ENCODE data around the gene OTOF.

OTOF gene

DNA sequence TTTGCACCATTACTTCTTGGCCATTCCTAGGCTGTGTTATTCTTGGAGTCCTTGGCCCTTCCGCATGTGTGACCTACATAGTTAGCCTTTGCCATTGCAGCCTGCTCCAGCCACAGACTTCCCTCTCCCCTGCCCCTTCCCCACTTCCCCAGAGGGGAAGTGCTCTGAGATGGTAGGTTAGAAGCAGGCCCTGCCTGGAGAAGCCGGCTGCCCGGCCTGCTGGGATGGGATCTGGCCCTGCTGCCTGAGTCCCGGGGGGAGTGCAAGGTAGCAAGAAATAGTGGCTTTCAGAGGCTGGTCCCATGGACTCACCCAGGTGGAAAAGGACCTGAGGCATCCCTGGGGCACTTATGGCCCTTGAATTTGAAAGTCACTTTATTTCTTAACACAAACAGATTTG lies 28.4 kb upstream of the OTOF start:
- intact Hi-C loops (cut with DNase I): loop anchor here (10.0 kb wide), 1 partner anchor 69 kb away; no protein-coding TSS in a partner anchor
- DNase-seq: no peak

DNA sequence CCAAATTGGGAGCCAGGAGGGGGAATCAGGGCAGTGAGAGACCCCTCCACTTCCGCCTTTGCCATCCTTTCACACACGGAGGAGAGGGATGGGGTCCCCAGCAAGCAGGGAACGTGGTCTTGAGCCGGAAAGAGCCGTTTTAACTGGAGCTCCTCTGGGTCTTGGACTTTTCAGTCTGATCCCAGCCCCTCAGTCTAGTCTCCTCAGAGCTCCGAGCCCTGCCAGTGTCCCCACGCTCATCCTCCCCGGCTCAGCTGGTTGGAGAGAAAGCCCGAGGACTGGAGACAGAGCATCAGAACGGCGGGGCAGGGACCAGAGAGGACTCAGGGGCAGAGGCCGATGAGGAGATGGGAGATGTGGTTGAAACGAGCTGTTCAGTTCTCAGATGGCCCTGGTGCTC lies 26.1 kb upstream of the OTOF start:
- intact Hi-C loops (cut with DNase I): loop anchor here (10.0 kb wide), 1 partner anchor 71 kb away; no protein-coding TSS in a partner anchor
- DNase-seq: no peak

DNA sequence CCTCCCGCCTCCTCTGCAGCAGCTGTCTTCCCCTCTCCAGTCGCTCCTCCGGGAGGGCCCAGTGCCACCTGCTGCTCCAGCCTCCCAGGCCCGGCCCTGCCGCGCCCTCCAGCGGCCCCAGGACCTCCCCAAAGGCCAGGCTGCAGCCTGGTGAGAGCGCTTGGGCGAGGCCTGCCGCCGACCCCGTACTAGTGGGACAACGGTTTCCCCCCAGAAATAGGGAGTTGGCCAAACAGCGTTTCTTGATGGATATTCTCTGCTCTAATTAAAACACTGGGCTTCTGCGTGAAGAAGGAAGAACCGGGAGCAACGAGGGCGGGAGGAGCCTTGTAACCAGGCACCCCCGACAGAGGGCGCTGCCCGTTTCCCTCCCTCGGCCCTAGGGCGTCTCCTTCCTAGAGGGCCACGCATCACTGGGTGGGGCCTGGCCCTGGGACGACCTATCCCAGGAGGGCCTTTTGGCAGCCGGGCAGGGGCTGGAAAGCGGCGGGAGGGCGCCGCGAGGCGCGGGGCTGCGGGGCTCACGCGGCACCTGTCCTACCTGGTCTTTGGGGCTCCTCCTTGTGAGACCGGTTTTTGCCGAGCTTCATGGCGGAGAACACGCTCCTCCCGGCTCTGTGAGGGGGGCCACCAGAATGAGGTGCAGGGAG lies 25.4 kb upstream of the OTOF start:
- DNase-seq: peak; percentile 25 to 85 (median 63)
- intact Hi-C loops (cut with DNase I): loop anchor here (10.0 kb wide), 1 partner anchor 71 kb away; no protein-coding TSS in a partner anchor

DNA sequence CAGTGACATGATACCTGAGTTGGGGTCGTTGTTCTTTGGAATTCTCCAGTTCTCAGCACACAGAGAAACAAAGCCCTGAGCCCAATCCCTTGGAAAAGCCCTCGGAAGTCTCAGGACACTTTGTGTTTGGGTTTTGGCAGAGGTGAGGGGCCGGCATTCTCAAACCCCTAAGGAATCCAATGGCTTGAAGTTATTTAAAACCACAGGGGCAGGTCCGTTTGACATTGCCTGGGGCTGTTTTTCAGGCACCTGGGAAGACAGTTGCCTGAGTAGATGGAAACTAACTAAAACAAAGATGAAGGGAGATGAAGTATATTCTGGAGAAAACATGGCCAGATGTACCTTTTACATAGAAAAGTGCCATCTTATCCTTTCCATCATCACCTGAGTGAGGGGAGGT lies 22.5 kb upstream of the OTOF start:
- intact Hi-C loops (cut with DNase I): loop anchor here (10.0 kb wide), 1 partner anchor 74 kb away; no protein-coding TSS in a partner anchor
- no peak for DNase-seq

DNA sequence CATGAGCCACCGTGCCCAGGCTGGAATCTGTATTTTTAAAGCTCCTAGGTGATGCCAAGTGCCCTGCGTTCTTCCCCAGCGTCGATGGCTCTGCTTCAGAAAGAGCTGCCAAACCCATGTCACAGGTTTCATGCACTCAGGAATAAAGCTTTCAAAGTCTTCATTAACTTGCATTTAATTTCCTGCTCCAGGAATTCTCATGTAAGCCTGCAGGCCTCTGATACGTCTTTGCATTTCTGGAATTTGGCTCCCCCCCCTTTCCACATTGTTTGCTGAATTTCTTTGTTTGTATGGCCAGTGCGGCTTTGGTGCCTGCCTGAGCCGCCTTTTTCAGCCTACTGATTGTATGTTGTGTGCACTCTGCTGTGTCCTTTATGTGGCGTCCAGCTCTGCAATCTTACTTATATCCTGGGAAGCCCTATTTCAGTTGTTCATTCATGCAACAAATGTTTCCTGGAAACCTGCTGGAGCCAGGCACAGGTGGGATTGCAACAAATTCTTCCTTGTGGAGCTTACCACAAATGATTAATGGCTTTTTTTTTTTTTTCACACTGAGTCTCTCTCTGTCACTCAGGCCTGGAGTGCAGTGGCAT lies 17.9 kb upstream of the OTOF start:
- intact Hi-C loops (cut with DNase I): no loop called here
- DNase-seq: no peak

DNA sequence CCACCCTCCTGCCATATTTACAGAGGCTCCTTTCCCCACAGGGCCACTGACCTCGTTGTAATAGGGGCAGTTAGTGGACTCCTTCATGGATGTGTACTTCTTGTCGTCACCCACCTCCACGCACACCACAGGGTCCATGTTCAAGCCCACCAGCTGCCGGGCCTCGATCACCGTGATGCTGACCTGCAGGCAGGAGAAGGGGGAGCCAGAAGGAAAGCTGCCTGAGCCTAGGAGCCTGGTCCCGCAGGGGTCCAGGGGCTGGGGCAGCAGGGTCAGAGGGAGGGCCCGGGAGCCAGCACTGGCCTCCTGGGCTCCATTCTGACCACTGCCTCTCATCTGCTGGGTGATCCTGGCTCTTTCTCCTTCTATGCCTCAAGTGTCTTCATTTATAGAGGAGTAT lies 17.0 kb upstream of the OTOF start:
- intact Hi-C loops (cut with DNase I): no loop called here

DNA sequence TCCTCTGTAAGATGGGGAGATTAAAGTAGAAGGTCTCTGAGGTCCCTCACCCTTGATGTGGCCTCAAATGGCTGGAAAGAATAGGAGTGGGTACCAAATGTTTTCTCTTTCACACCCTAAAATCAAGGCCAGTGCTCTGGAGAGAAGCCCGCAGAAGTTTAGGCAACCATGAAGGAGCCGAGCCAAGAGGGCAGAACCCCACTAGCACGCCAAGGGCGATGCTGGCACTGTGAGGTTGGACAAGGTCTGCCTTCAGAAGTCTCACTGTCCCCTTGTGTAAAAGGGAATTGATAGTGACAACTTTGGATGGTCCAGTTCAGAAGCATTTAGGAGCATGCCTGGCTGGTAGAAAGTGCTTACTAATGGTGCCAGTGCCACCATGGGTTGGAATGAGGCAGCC lies 16.3 kb upstream of the OTOF start:
- intact Hi-C loops (cut with DNase I): no loop called here
- DNase-seq: no peak

More for the DNA sequence above, 17.0 kb upstream of the OTOF start:
- DNase-seq: no peak

DNA sequence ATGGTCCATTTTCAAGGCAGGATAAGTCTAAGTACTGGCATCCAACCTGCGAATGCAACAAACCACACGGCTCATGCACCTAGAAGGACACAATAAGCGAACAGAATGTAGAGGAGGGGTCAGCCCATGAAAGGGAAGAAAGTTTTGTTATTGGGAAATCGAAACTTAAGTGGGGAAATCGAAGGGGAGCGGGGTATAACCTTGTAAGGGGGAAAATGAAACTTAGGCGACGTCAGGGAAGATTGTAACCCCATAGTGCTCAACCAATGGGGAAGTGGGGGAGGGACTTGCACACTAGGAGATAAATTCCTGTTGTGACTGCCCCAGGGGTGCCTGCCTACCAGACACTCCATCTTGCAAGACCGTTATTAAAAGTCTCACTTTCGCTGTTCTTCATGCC lies 15.6 kb upstream of the OTOF start:
- intact Hi-C loops (cut with DNase I): no loop called here

DNA sequence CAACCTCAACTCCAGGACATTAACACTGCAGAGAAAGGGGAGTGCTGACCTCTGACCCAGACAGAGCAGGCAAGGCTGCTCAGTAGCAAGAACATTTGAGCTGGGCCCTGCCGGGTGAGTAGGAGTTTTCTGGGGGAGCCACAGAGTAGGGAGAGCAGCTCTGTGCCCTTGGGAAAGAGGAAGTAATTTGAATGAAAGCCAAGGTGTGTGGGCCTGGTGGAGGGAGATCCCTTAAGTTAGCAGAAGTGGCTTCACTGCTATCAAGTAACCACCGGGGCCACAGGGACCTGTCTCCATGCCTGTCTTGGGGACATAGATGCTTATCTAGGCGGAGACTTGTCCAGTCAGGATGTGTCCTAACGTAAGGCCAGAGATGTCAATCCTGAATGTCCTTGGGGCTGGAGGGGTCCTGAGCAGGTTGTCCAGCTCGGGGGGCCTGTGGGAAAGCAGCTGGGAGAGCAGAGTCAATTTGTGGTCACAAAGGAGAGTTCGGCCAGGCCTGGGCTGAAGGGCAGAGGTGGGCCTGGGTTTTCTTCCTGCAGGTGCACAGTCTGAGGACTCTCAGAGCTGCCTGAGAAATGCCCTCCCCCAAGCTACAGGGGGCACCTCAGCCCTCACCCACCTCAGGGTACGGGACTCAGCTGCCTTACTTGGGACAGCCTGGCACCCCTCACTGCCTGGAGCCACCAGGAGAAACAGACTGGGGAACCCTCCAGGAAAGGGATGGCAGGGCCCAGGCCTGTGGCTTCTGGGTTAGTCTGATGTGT lies 15.0 kb upstream of the OTOF start:
- intact Hi-C loops (cut with DNase I): no loop called here

More for the DNA sequence above, 15.6 kb upstream of the OTOF start:
- no peak for DNase-seq

DNA sequence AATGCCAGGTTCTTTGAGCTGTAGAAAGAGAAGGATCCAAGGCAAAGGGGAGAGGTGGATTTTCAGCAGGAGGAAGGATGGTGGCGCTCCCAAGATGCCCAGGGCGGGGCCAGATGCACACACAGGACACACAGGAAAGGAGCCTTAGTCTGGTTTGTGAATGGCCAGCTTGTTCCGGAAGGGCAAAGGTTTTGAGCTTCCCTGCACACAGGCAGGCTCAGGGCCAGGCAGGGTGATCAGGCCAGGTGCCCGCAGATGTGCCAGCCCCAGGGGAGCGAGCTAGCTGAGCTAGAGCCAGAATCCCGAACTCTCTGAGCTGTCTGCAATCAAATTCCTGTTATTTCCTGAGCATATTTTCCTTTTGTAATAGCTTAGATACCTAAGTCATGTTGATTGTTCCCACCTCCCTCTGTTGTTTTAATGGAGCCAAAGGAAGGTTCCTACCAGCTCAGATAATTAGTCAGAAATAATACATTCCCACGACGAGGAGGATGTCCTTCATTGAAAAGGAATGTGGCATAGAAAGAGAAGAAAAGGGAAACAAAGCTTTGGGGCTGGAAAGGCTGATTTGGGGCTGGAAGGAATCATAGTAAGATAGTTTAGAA lies 13.7 kb upstream of the OTOF start:
- intact Hi-C loops (cut with DNase I): no loop called here
- DNase-seq: no peak

More for the DNA sequence above, 15.0 kb upstream of the OTOF start:
- no peak for DNase-seq

DNA sequence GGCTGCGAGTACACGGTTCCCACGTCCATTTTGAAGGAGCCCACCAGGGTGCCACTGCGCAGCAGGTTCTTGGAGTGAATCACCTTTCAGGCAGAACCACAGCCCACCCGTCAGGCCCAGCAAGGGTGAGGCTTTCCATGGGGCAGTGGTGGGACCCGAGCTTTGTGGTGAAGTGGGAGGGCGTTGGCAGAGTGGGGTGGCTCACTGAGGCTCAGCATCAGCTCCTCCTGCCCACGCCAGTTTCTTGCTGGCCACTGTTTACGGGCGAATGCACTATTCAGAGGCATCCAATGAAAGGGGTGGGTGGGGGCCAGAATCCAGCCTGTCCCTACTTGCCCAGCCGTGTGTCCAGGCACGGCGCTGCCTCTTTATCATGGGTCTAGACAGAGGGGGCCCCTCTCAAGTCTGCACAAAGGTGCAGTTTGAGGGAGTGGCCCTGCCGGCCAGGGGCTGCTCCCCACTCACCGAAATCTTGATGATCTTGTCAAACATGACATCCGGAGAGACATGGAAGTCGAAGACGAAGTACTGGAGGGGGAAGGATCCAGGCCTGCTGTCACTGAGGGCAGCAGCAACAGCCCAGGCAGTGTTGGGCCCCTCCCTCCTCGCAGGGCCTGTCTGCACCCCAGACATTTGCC lies 11.4 kb upstream of the OTOF start:
- intact Hi-C loops (cut with DNase I): no loop called here
- no peak for DNase-seq

DNA sequence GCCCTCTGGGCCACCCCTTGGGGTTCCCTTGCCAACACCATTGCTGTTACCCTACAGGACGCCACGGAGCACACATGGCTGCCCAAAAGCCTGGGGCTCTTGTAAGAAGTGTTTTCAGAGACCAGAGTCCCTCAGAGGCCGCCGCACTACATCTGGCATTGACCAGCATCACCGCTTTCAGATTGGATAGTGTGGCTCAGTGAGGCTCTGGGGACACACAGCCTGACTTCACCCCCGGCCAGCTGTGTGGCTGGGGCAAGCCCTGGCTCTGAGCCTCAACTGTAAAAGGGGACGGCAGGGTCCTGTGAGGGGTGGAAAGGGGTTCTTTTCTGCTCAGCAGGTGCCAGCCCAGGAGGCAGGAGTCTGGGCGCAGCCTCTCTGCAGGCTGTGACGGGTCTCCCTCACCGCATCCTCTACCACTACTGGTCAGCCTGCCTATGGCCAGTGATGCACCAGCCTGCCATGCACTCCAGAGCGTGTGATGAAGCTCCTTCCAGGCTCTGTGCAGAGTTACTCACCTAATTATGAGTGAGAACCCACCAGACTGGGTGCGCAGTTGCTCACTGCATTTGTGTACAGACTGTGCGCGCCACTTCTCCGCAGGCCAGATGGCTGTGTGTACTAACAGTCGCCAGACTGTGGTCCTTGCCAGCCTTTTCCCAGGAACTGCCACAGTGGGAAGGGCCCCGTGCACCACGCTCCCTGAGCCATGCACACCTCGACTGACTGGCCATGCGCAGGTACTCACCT lies 10.7 kb upstream of the OTOF start:
- intact Hi-C loops (cut with DNase I): no loop called here

DNA sequence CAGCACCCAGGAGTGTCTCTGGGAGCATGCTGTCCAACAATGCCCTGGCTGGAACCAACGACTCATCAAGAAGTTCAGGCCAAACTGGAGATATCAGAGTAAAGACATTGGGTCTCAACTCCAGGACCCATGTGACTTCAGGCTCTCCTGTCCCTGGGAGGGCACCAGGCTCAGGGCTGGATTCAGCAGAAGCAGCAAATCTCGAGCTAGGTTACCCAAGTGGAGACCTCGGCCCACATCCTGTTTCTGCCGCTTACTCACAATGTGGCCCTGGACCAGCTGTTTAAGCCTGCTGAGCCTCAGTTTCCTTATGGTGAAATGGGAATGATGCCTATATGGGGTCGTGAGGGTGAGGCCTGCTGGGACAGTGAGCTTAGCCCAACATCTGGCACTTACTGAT lies 9.3 kb upstream of the OTOF start:
- DNase-seq: no peak
- intact Hi-C loops (cut with DNase I): no loop called here

More for the DNA sequence above, 10.7 kb upstream of the OTOF start:
- no peak for DNase-seq

DNA sequence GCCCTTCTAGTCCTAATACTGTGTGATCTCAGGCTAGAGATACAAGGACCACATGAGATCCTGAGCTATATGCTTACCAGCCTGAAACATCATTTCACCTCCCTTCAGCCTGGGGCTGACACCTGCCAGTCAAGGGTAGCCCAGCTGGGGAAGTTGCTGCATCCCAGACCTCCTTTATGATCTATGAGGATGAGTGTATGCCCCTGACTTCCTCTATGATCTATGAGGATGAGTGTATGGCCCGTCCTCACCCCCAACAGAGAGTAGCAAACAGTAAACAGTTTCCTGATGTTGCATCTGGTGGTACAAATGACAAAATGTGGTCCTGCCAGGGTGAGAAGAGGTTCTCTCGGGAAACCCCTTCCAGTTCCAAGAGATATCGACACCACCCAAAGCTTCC lies 8.9 kb upstream of the OTOF start:
- intact Hi-C loops (cut with DNase I): no loop called here
- DNase-seq: no peak

DNA sequence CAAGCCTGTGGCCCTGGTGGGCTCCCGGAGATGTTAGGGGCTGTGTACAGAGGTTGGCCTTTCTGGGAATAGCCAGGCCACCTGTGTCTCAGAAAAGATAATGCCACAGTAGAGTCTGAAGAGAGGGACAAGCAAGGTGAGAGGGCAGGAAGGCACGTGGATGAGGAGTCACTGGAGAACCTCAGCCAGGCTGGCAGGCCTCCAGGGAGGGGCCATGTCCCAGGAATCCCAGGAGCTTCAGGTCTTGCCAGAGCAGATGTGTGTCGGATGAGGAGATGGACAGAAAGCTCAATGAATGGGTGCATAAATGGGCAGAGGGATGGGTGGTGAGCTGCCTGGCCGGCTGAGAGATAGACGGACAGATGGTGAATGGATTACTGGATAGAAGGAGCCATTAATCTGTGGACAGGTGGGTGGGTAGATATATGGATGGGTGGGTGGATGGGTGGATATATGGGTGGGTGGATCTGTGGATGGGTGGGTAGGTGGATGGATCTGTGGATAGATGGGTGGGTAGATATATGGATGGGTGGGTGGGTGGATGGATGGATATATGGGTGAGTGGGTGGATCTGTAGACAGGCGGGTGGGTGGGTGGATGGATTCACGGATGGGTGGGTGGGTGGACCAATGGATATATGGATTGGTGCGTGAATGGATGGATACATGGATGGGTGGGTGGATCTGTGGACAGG lies 7.9 kb upstream of the OTOF start:
- intact Hi-C loops (cut with DNase I): no loop called here
- no peak for DNase-seq

DNA sequence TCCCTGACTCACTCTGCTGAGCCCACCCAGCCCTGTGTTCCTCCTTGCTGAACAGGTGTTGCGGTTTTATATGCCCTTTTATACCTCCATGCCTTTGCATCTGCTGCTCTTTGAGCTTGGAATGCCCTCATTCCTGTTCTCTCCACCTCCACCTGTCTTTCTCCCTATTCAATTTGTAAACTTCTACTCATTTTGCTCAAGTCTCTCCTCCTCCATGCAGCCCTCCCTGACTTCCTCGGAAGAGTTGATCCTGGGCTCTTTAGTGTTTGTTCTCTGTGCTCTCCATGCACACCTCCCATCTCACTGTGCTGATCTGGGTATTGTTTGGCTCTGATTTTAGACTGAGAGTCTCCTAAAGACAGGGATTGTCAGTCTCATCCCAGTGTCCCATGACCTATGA lies 7.2 kb upstream of the OTOF start:
- DNase-seq: no peak
- intact Hi-C loops (cut with DNase I): no loop called here

DNA sequence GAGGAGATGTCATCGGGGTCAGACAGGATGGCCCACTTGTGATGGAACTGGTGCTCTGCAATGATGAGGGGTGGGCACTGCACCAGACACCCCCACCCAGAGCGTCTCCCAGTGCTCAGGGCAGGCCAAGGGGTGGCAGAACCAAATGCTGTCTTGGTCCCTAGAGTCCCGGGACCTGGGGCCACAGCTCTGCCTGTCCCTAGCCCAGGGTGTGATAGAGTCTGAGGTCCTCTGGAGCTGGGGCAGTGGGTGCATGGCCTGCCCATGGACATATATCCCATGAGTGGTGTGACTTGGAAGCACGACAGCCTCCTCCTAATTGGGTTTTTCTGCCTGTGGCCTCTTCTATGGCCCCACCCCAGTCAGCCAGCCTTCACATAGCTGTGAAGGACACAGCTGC lies 6.7 kb upstream of the OTOF start:
- DNase-seq: no peak
- intact Hi-C loops (cut with DNase I): no loop called here

DNA sequence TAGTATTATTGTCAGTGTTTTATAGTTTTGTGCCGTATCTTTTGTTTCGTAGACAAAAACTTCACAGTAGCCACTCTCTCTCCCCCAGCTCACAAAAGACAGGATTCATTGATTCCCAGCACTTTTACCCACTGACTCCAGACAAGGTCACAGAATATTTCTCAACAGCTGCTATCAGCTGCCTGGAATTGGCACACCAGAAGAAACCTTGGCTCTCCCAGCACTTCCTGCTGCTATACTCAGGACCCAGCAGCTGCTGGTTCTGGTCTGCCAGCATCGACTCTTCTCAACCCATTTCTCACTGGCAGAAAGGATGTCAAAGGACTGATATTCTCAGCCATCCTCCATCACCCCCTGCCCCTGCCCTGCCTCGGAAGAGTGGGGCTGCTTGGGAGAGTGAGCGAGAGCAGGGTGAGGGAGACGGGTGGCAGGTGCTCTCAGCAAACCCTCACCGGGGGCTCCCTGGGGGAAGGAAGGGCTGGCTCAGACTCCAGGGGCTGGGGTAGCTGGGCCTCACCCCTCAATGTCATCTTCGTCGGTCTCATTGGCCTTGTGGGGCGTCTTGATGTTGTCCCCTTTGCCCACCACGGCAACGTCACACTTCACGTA lies 6.1 kb upstream of the OTOF start:
- intact Hi-C loops (cut with DNase I): no loop called here
- DNase-seq: peak in 1 of 42 donors; percentile 16

All from head of caudate nucleus (tissue), 42 donors.